Measurements from ENCODE around the gene PGAP6.

- TF ChIP-seq EP300 (IDR thresholded peaks at IDR 0.05) (no peak), POLR2A (IDR thresholded peaks at IDR 0.05; ENCODE audit: low read depth) (no peak), CTCF (IDR thresholded peaks at IDR 0.05) (no peak)
Measured at GRCh38 chr16:363110-363765, 18.5 kb downstream of the PGAP6 start.

Measured in esophagus muscularis mucosa (tissue), 4 donors.